ENCODE results near the gene RAX.

RAX gene

DNA sequence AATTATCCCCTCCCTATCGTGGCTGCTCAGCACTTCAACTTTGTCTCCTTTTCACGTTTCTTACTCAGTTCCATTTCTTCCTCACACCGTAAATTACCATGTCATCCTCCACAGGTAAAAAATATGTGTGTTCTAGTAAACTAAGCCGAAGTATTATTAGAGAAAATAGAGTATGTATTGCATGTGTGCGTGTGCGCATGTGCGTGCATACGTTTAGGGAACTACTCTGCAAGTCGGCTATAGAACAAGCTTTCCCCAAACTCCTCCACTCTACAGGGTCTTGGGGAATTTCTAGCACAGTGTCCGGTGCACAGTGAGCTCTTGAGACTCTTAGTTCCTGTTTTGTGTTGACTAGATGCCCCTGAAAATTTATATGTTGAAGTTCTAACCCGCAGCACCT lies 9.1 kb upstream of the RAX start:
- Mint-ChIP-seq H3K4me1 (ENCODE audit: low read depth) (no peaks in the 10 kb centered on the region), H3K36me3 (ENCODE audit: low read depth) (no peaks in the 10 kb centered on the region), H3K4me3 (no peak overlapping the region), H3K9me3 (no peaks in the 10 kb centered on the region), H3K27me3 (peaks cover 48% of the 10 kb centered on the region), H3K27ac (no peak overlapping the region)
- intact Hi-C loops (cut with micrococcal nuclease): no loop called here

DNA sequence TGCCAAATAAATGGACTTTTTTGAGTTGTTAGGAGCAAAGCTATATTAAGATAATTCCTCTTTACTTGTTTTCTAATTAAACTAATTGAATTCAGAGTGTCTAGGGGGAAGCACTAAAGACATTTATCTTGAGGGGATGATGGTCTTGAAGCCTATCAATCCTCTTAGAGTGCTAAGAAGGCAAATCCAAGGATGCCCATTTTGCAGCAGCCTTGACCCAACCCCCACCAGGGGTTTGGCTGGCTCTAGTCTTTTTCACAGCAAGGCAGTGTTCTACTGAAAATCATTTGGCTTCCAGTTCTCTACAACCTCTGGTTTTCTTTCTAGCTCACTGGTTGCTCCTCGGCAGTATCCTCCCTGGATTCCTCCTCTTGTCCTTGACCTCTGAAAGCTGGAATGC lies 6.5 kb upstream of the RAX start:
- Mint-ChIP-seq H3K27ac (no peak overlapping the region), H3K9me3 (no peaks in the 10 kb centered on the region), H3K4me1 (ENCODE audit: low read depth) (no peaks in the 10 kb centered on the region), H3K36me3 (ENCODE audit: low read depth) (no peaks in the 10 kb centered on the region), H3K4me3 (no peak overlapping the region), H3K27me3 (peaks cover 59% of the 10 kb centered on the region)
- intact Hi-C loops (cut with micrococcal nuclease): no loop called here

GRCh38 chr18:59279193-59279592 lies 5.9 kb upstream of the RAX start:
- no peaks in the 10 kb centered on the region for H3K9me3 Mint-ChIP-seq
- H3K4me3 Mint-ChIP-seq: no peak overlapping the region
- intact Hi-C loops (cut with micrococcal nuclease): no loop called here
- H3K27me3 Mint-ChIP-seq: peaks cover 63% of the 10 kb centered on the region
- H3K36me3 Mint-ChIP-seq (ENCODE audit: low read depth): no peaks in the 10 kb centered on the region
- no peaks in the 10 kb centered on the region for H3K4me1 Mint-ChIP-seq (ENCODE audit: low read depth)
- no peak overlapping the region for H3K27ac Mint-ChIP-seq

GRCh38 chr18:59278793-59279192 lies 5.5 kb upstream of the RAX start:
- Mint-ChIP-seq H3K36me3 (ENCODE audit: low read depth) (no peaks in the 10 kb centered on the region), H3K9me3 (no peaks in the 10 kb centered on the region), H3K4me3 (no peak overlapping the region), H3K27me3 (peaks cover 63% of the 10 kb centered on the region), H3K27ac (no peak overlapping the region), H3K4me1 (ENCODE audit: low read depth) (peaks cover 3% of the 10 kb centered on the region)
- intact Hi-C loops (cut with micrococcal nuclease): no loop called here

- peaks cover 8% of the 10 kb centered on the region for H3K4me1 Mint-ChIP-seq (ENCODE audit: low read depth)
- H3K27ac Mint-ChIP-seq: no peak overlapping the region
- H3K27me3 Mint-ChIP-seq: peaks cover 77% of the 10 kb centered on the region
- H3K4me3 Mint-ChIP-seq: no peak overlapping the region
- H3K9me3 Mint-ChIP-seq: no peaks in the 10 kb centered on the region
- no peaks in the 10 kb centered on the region for H3K36me3 Mint-ChIP-seq (ENCODE audit: low read depth)
- intact Hi-C loops (cut with micrococcal nuclease): no loop called here
Measured at GRCh38 chr18:59276047-59276446, 2.8 kb upstream of the RAX start.

DNA sequence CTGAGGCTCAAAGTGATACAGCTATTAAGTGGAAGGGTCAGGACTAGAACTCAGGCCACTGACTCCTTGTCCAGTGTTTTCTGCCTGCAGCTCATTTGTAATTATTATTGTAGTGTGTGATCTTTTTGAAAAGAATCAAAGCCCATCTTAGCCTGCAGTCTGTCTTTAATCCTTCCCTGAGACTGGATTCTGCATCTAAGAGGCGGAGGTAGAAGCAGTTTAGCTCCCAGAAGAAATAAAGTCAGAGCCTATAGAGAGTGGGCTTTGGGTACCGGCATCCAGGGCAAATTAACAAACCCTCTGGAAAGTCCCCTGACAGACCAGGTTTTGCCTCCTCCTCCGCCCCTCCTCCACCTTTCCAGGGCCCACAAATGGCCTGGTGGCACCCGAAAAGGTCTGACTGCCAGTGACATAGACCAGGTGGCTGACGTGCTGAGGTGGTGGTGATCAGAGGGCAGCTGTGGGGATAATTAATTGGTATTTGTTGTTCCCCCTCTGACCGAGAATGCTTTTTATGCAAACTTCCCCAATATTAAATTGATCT lies 2.2 kb upstream of the RAX start:
- H3K4me3 Mint-ChIP-seq: no peak overlapping the region

DNA sequence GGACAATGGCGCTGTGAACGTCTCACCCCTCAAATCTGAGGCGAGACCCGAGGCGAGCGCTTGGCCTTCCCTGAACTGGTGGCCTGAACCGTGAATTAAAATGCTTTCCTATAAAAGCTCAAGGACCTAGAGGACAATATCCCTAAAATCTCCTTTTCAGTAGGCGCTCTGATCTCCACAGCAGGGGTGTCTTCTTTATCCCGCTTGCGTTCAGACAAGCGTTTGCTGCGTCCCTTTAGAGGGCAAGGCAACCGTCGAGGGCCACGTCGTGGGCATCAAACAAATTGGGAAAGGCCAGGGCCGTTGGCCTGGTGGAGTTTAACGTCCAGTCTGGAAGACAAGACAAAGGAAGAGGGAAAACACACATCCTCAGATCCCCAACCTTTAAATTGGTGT lies 1.3 kb upstream of the RAX start:
- Mint-ChIP-seq H3K27me3 (peaks cover 81% of the 10 kb centered on the region), H3K9me3 (no peaks in the 10 kb centered on the region), H3K4me3 (no peak overlapping the region), H3K4me1 (ENCODE audit: low read depth) (peaks cover 11% of the 10 kb centered on the region), H3K36me3 (ENCODE audit: low read depth) (no peaks in the 10 kb centered on the region), H3K27ac (no peak overlapping the region)
- intact Hi-C loops (cut with micrococcal nuclease): no loop called here

More for the DNA sequence above, 2.2 kb upstream of the RAX start:
- intact Hi-C loops (cut with micrococcal nuclease): no loop called here
- Mint-ChIP-seq H3K27me3 (peaks cover 79% of the 10 kb centered on the region), H3K36me3 (ENCODE audit: low read depth) (no peaks in the 10 kb centered on the region), H3K27ac (no peak overlapping the region), H3K9me3 (no peaks in the 10 kb centered on the region), H3K4me1 (ENCODE audit: low read depth) (peaks cover 8% of the 10 kb centered on the region)

DNA sequence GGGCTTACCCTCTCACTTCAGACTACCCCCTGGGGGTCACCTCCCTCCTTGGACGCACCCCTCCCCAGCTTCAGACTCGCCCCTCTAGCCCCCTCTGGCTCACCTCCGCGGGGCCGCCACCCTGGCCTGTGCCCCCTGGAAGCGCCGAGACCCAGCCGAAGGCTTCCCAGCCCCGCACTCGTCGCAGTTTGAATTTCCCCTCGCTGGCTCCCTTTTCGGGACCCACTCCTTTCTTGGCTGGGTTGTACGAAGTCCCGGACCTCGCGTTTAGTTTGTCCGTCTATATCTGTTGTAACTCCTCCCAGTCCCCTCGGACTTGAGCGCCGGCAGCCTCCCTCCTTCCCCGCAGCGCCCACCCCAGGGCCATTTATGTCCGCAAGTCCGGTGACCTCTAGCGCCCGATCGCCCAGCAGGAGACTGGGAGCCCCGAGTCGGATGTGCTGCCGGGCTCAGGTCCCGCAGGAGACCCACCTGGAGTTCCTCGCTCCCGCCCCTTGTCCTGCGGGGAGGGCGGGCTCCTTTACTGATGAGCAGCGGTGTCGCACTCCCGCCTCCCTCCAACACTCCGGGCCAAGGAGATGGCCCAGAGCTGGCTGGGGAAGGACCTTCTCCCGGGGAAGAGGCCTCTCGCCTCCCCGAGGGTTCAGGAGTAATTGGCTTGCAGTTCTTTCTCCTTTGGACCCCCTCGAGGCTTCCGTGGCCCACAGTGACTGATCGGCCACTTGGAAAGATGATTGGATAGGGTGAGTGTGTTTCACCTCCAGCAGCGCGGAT lies 692 bp upstream of the RAX start:
- peaks cover 83% of the 10 kb centered on the region for H3K27me3 Mint-ChIP-seq

DNA sequence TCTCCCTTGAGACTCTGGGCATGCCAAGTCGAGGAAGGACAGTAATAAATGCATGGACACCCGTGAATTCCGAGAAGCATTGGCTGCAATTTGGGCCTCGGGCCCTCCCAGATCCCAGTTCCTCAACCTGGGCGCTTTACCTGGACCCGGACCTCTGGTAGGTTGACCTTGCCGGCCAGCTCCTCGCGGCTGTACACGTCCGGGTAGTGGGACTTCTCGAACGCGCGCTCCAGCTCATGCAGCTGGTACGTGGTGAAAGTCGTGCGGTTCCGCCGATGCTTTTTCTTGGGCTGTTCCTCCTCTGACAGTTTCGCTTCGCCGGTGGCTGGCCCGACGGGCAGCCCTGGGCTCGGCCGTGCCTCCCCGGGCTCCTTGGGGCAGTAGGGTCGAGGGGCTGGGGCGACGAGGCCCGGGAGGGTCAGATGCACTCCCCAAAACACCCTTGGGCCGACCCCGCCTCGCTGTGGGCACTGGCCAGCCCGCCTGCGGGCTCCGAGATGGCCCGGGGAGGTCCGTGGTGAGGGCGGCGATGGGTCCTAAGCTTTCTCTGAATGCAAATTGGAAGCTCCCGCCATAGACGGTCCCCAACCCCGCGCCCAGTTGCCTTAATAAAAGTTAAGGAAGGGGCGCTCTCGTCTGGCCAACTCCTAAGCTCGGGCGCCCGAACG lies 899 bp downstream of the RAX start:
- Mint-ChIP-seq H3K36me3 (ENCODE audit: low read depth) (no peaks in the 10 kb centered on the region), H3K4me1 (ENCODE audit: low read depth) (peaks cover 23% of the 10 kb centered on the region), H3K9me3 (no peaks in the 10 kb centered on the region), H3K27ac (no peak overlapping the region), H3K27me3 (peaks cover 89% of the 10 kb centered on the region), H3K4me3 (peak overlapping the region; percentile 38)
- intact Hi-C loops (cut with micrococcal nuclease): no loop called here

More for the DNA sequence above, 692 bp upstream of the RAX start:
- Mint-ChIP-seq H3K36me3 (ENCODE audit: low read depth) (no peaks in the 10 kb centered on the region), H3K27ac (no peak overlapping the region), H3K9me3 (no peaks in the 10 kb centered on the region), H3K4me1 (ENCODE audit: low read depth) (peaks cover 14% of the 10 kb centered on the region), H3K4me3 (no peak overlapping the region)
- intact Hi-C loops (cut with micrococcal nuclease): no loop called here

- Mint-ChIP-seq H3K9me3 (no peaks in the 10 kb centered on the region), H3K36me3 (ENCODE audit: low read depth) (no peaks in the 10 kb centered on the region), H3K27ac (no peak overlapping the region), H3K4me3 (no peak overlapping the region), H3K4me1 (ENCODE audit: low read depth) (peaks cover 23% of the 10 kb centered on the region), H3K27me3 (peaks cover 90% of the 10 kb centered on the region)
- intact Hi-C loops (cut with micrococcal nuclease): no loop called here
Measured at GRCh38 chr18:59271606-59272220, 1.5 kb downstream of the RAX start.

- intact Hi-C loops (cut with micrococcal nuclease): no loop called here
- H3K4me3 Mint-ChIP-seq: no peak overlapping the region
- H3K27me3 Mint-ChIP-seq: peaks cover 90% of the 10 kb centered on the region
- H3K4me1 Mint-ChIP-seq (ENCODE audit: low read depth): peaks cover 23% of the 10 kb centered on the region
- no peaks in the 10 kb centered on the region for H3K36me3 Mint-ChIP-seq (ENCODE audit: low read depth)
- no peak overlapping the region for H3K27ac Mint-ChIP-seq
- no peaks in the 10 kb centered on the region for H3K9me3 Mint-ChIP-seq
Measured at GRCh38 chr18:59270689-59271257, 2.5 kb downstream of the RAX start.

- no peak overlapping the region for H3K4me3 Mint-ChIP-seq
- H3K36me3 Mint-ChIP-seq (ENCODE audit: low read depth): no peaks in the 10 kb centered on the region
- peaks cover 31% of the 10 kb centered on the region for H3K4me1 Mint-ChIP-seq (ENCODE audit: low read depth)
- H3K27ac Mint-ChIP-seq: no peak overlapping the region
- H3K9me3 Mint-ChIP-seq: no peaks in the 10 kb centered on the region
- H3K27me3 Mint-ChIP-seq: peaks cover 91% of the 10 kb centered on the region
- intact Hi-C loops (cut with micrococcal nuclease): no loop called here
Measured at GRCh38 chr18:59269563-59270119, 3.6 kb downstream of the RAX start.

GRCh38 chr18:59268721-59269562 lies 4.3 kb downstream of the RAX start:
- intact Hi-C loops (cut with micrococcal nuclease): no loop called here
- Mint-ChIP-seq H3K4me1 (ENCODE audit: low read depth) (peaks cover 30% of the 10 kb centered on the region), H3K27ac (no peak overlapping the region), H3K36me3 (ENCODE audit: low read depth) (no peaks in the 10 kb centered on the region), H3K27me3 (peaks cover 91% of the 10 kb centered on the region), H3K4me3 (peak overlapping the region; percentile 43), H3K9me3 (no peaks in the 10 kb centered on the region)
